C4-2B (cell line): ENCODE measurements around the gene GAS7.

Source experiments
- H3K27ac ChIP-seq: fragments of 450-650 bp; 2 replicates; pipeline ENCODE4 v1.5.1; 2017
- ZFX ChIP-seq: fragments of 450-650 bp; IDR thresholded peaks from 2 replicates; pipeline ENCODE4 v1.6.1; 2017
- TF ChIP-seq, protein P1 (sequence below): fragments of 450-650 bp; conservative IDR thresholded peaks from 2 replicates; pipeline ENCODE4 v1.5.1; 2017; ENCODE audit warnings: mild to moderate bottlenecking

The GAS7 gene

GRCh38 chr17:9976283-9977179 is 221.9 kb downstream of the GAS7 start:
- TF ChIP-seq, protein P1, sequence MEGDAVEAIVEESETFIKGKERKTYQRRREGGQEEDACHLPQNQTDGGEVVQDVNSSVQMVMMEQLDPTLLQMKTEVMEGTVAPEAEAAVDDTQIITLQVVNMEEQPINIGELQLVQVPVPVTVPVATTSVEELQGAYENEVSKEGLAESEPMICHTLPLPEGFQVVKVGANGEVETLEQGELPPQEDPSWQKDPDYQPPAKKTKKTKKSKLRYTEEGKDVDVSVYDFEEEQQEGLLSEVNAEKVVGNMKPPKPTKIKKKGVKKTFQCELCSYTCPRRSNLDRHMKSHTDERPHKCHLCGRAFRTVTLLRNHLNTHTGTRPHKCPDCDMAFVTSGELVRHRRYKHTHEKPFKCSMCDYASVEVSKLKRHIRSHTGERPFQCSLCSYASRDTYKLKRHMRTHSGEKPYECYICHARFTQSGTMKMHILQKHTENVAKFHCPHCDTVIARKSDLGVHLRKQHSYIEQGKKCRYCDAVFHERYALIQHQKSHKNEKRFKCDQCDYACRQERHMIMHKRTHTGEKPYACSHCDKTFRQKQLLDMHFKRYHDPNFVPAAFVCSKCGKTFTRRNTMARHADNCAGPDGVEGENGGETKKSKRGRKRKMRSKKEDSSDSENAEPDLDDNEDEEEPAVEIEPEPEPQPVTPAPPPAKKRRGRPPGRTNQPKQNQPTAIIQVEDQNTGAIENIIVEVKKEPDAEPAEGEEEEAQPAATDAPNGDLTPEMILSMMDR, result no peak
- TF ChIP-seq ZFX, result no peak
- H3K27ac ChIP-seq, result no peak overlapping the region

DNA sequence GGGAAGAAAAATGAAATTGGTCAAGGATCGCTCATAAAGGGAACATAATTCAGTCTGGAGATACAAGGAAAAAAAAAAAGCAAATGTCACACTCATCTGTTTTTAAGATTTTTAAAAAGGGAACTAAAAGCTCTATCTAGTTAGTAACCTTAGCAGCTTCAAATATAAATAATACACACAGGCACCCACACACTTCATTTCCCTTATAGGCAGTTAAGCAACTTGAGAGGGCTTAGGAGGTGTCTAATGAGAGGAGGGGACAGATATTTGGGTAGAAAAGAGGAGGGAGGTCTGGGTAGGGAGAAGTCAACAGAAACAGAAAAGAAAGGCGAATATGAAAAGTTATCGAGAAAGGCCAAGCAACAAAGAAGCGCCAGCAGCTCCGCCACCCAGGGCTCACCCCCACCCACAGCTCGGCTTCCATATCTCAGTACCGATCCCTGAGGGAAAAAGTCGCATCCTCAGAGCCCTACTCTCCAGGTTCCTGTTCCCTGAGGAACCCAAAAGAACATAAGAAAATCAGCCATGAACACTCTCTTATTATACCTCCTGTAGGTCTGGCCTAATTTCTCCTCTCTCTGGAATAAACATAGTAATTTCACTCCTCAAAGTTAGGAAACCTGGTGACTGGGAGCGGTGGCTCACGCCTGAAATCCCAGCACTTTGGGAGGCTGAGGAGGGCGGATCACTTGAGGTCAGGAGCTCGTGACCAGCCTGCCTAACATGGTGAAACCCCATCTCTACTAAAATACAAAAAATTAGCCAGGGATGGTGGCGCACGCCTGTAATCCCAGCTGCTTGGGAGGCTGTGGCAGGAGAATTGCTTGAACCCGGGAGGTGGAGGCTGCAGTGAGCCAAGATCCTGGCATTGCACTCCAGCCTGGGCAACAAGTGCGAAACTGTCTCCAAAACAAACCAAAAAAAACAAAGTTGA is 223.7 kb downstream of the GAS7 start:
- no peak overlapping the region for H3K27ac ChIP-seq
- TF ChIP-seq, protein P1, result no peak

GRCh38 chr17:9973669-9974447 is 224.5 kb downstream of the GAS7 start:
- TF ChIP-seq, protein P1, result no peak
- no peak overlapping the region for H3K27ac ChIP-seq

GRCh38 chr17:9971991-9972390 is 226.4 kb downstream of the GAS7 start:
- no peak overlapping the region for H3K27ac ChIP-seq

DNA sequence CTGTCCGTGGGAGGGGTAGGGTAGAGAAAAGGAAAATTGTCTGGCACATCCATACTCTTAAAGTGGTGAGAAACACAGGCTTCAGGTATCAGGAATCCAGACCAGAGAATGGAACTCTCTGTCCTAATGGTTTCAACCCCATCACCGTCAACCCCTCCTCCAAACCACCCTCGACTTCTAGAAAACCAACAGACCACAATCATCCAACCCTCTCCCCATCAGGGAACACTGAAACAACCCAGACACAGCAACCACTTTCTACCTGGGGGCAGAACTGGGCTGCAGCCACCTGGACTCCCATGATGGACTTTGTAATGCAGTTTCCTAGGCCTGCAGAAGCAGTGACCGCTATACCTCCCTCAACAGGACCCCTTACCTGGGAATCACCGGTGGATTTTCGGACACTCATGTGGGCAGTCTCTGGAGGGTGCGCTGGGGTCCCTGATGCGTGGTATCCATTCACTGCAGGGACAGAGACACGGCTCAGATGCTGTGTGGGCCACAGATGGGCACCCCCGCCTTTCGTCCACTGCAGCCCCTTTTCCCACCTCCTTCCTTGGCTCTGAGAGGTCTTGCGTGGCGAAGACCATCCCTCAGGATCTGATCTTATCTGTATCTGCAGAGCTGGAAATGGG is 229.0 kb downstream of the GAS7 start:
- H3K27ac ChIP-seq, result no peak overlapping the region
- TF ChIP-seq ZFX, result no peak
- TF ChIP-seq, protein P1, result no peak

More at GRCh38 chr17:9971991-9972390, 226.4 kb downstream of the GAS7 start:
- TF ChIP-seq, protein P1, result no peak
- no peak for TF ChIP-seq ZFX

- TF ChIP-seq ZFX, result no peak
- TF ChIP-seq, protein P1, result no peak
- no peak overlapping the region for H3K27ac ChIP-seq
Observed at GRCh38 chr17:9968881-9969280, 229.5 kb downstream of the GAS7 start.
